GM12878 (cell line): Measurements from ENCODE around the gene NRXN3.

ENCODE experiments used
- EZH2 ChIP-seq: IDR thresholded peaks from 2 replicates; pipeline ENCODE4 v1.6.1; 2012; ENCODE audit warnings: low read depth, mild to moderate bottlenecking, control low read depth, inconsistent platforms, low read length, borderline replicate concordance; ENCODE audit not compliant: control insufficient read depth
- JUNB ChIP-seq: IDR thresholded peaks from 2 replicates; pipeline ENCODE4 v1.6.1; 2016; ENCODE audit warnings: antibody characterized with exemption, mild to moderate bottlenecking
- NRF1 ChIP-seq: conservative IDR thresholded peaks from 2 replicates; pipeline ENCODE4 v1.6.1; 2011; ENCODE audit warnings: mild to moderate bottlenecking, low read depth, low read length, improper control_type of control experiment
- POLR2A ChIP-seq: IDR thresholded peaks from 2 replicates; pipeline ENCODE4 v1.6.1; 2011; ENCODE audit warnings: low read depth, mild to moderate bottlenecking, low read length
- POLR2AphosphoS2 ChIP-seq: IDR thresholded peaks from 2 replicates; pipeline ENCODE4 v1.6.1; 2011; ENCODE audit warnings: low read depth, mild to moderate bottlenecking, low read length, improper control_type of control experiment, moderate library complexity
- RFX5 ChIP-seq: IDR thresholded peaks from 2 replicates; pipeline ENCODE4 v1.6.1; 2011; ENCODE audit warnings: low read depth, low read length, improper control_type of control experiment
- SUPT20H ChIP-seq: IDR thresholded peaks from 2 replicates; pipeline ENCODE4 v1.6.1; 2011; ENCODE audit warnings: low read depth, mild to moderate bottlenecking, low read length, moderate library complexity, borderline replicate concordance; ENCODE audit not compliant: control insufficient read depth
- ZNF24 ChIP-seq: fragments of 450-650 bp; IDR thresholded peaks from 2 replicates; pipeline ENCODE4 v1.6.1; 2017; ENCODE audit warnings: antibody characterized with exemption, mild to moderate bottlenecking
- TF ChIP-seq, protein P1 (sequence below): IDR thresholded peaks from 2 replicates; pipeline ENCODE4 v1.6.1; 2012; ENCODE audit warnings: improper control_type of control experiment, low read depth, low read length; ENCODE audit not compliant: insufficient replicate concordance
- TF ChIP-seq, protein P2 (sequence below), 3 experiments: IDR thresholded peaks in 2 of 3; conservative IDR thresholded peaks in 1 of 3; 2 replicates each; pipeline ENCODE4 v1.5.1; 2011; ENCODE audit warnings: low read depth in 3 of 3, low read length in 3 of 3, mild to moderate bottlenecking in 3 of 3, control low read depth in 2 of 3, moderate library complexity in 2 of 3, inconsistent platforms in 1 of 3, mixed read lengths in 1 of 3; ENCODE audit not compliant: control insufficient read depth in 2 of 3, insufficient read depth in 1 of 3; ENCODE audit errors: extremely low read depth in 1 of 3

DNA sequence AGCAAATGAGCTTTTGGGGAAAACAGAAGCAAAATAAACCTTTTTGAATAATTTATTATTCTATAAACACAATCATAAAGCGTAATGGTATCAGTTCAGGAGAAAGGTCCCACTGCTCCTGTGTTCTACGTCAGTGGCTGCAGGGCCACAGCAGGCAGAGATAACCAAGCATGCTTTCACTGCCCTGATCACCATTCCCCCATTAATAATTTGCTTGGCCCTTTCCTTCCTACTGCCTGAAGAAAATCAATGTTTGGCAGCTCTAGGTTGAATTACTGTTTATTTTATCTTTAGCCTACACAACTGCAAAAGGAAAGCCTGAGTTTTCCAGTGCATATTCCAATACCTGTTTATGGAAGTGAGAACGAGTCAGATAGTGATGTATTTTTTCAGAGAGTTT lies 1671.3 kb downstream of the NRXN3 start:
- TF ChIP-seq POLR2AphosphoS2 (no peak), SUPT20H (no peak), NRF1 (no peak), RFX5 (no peak), JUNB (no peak), POLR2A (no peak), EZH2 (no peak), ZNF24 (no peak)
- TF ChIP-seq, protein P1, sequence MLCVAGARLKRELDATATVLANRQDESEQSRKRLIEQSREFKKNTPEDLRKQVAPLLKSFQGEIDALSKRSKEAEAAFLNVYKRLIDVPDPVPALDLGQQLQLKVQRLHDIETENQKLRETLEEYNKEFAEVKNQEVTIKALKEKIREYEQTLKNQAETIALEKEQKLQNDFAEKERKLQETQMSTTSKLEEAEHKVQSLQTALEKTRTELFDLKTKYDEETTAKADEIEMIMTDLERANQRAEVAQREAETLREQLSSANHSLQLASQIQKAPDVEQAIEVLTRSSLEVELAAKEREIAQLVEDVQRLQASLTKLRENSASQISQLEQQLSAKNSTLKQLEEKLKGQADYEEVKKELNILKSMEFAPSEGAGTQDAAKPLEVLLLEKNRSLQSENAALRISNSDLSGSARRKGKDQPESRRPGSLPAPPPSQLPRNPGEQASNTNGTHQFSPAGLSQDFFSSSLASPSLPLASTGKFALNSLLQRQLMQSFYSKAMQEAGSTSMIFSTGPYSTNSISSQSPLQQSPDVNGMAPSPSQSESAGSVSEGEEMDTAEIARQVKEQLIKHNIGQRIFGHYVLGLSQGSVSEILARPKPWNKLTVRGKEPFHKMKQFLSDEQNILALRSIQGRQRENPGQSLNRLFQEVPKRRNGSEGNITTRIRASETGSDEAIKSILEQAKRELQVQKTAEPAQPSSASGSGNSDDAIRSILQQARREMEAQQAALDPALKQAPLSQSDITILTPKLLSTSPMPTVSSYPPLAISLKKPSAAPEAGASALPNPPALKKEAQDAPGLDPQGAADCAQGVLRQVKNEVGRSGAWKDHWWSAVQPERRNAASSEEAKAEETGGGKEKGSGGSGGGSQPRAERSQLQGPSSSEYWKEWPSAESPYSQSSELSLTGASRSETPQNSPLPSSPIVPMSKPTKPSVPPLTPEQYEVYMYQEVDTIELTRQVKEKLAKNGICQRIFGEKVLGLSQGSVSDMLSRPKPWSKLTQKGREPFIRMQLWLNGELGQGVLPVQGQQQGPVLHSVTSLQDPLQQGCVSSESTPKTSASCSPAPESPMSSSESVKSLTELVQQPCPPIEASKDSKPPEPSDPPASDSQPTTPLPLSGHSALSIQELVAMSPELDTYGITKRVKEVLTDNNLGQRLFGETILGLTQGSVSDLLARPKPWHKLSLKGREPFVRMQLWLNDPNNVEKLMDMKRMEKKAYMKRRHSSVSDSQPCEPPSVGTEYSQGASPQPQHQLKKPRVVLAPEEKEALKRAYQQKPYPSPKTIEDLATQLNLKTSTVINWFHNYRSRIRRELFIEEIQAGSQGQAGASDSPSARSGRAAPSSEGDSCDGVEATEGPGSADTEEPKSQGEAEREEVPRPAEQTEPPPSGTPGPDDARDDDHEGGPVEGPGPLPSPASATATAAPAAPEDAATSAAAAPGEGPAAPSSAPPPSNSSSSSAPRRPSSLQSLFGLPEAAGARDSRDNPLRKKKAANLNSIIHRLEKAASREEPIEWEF = no peak
- TF ChIP-seq, protein P2, sequence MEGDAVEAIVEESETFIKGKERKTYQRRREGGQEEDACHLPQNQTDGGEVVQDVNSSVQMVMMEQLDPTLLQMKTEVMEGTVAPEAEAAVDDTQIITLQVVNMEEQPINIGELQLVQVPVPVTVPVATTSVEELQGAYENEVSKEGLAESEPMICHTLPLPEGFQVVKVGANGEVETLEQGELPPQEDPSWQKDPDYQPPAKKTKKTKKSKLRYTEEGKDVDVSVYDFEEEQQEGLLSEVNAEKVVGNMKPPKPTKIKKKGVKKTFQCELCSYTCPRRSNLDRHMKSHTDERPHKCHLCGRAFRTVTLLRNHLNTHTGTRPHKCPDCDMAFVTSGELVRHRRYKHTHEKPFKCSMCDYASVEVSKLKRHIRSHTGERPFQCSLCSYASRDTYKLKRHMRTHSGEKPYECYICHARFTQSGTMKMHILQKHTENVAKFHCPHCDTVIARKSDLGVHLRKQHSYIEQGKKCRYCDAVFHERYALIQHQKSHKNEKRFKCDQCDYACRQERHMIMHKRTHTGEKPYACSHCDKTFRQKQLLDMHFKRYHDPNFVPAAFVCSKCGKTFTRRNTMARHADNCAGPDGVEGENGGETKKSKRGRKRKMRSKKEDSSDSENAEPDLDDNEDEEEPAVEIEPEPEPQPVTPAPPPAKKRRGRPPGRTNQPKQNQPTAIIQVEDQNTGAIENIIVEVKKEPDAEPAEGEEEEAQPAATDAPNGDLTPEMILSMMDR (IDR thresholded peaks at IDR 0.05 in 2 of 3, conservative IDR thresholded peaks at IDR 0.05 in 1 of 3; ENCODE audit: control insufficient read depth in 2 of 3, extremely low read depth in 1 of 3, insufficient read depth in 1 of 3, low read depth in 3 of 3, low read length in 3 of 3) = no peak
